Left lung (tissue), 10 donors: Measurements from ENCODE around the gene KRTAP10-5. TPM values are rescaled to one million over a fixed set of nuclear protein-coding genes. Genes with fewer than 3 reads are reported as not detected.
A peak's percentile ranks its signal among the peaks of the same experiment; 100 is the strongest.

Experiments used
- ATAC-seq: fragments of 200-7000 bp; cut with Tn5 transposase; one replicate; pipeline ENCODE4 v1.9.1; 2020; ENCODE audit warnings: moderate library complexity
- DNase-seq, 4 donors: peaks; one replicate each; pipeline ENCODE4 v3.0.0-alpha.2; 2013 to 2020
- H3K27ac ChIP-seq, 2 donors: fragments of 200-600 bp; sonication (generic) in 1 of 2; one replicate each; pipeline versions ENCODE4 v1.5.0 to v1.8.0; 2020 to 2021
- H3K27me3 ChIP-seq, 2 donors: fragments of 200-600 bp; sonication (generic) in 1 of 2; one replicate each; pipeline versions ENCODE4 v1.5.0 to v1.8.0; 2020 to 2021
- H3K36me3 ChIP-seq, 2 donors: fragments of 200-600 bp; sonication (generic) in 1 of 2; one replicate each; pipeline versions ENCODE4 v1.5.0 to v1.8.0; 2020 to 2021
- H3K4me1 ChIP-seq, 2 donors: fragments of 200-600 bp; one replicate each; pipeline ENCODE4 v1.8.0; 2021
- H3K4me3 ChIP-seq, 2 donors: fragments of 200-600 bp; sonication (generic) in 1 of 2; one replicate each; pipeline versions ENCODE4 v1.5.0 to v1.8.0; 2020 to 2021; ENCODE audit warnings: mild to moderate bottlenecking in 1 of 2
- H3K9me3 ChIP-seq, 2 donors: fragments of 200-600 bp; sonication (generic) in 1 of 2; one replicate each; pipeline versions ENCODE4 v1.5.0 to v1.8.0; 2020 to 2021
- CTCF ChIP-seq, 2 donors: fragments of 200-600 bp; sonication (generic) in 1 of 2; IDR thresholded peaks; one replicate each; pipeline versions ENCODE4 v1.5.0 to v1.8.0; 2021; ENCODE audit warnings: antibody characterized with exemption in 2 of 2
- intact Hi-C, 2 donors: fragments of 100-400 bp; cut with DNase I; formaldehyde crosslinking; loops; one replicate each; pipeline versions ENCODE4 v1.11.2 to v1.14.2; 2022
- polyA plus RNA-seq, 6 donors: library from polyadenylated mRNA; unstranded; fragments of 120-200 nt; gene quantifications; one replicate each; pipeline ENCODE4 v1.2.1, GENCODE V29; 2013; ENCODE audit not compliant: insufficient read length in 6 of 6
- total RNA-seq, 2 donors: library from RNA; stranded (reverse); fragmentation: NEBNext Ultra II Directional; extraction: Animal tissue kit (Norgen Biotek cat#: 25700); gene quantifications; one replicate each; pipeline ENCODE4 v1.2.1, GENCODE V29; 2021
- donor health status: DM: no; HTN: yes; CAD: no.
- donor health status: DM: no; HTN: no; CAD: no.

Gene KRTAP10-5
- total and polyA plus RNA-seq, 8 donors = not detected

- no peak overlapping the region for H3K4me3 ChIP-seq
- no peaks in the 10 kb centered on the region for H3K4me1 ChIP-seq
- ATAC-seq (no peak), DNase-seq (no peak)
- no peaks in the 10 kb centered on the region for H3K36me3 ChIP-seq
- peaks cover 3 to 32% of the 10 kb centered on the region in 2 donors for H3K9me3 ChIP-seq
- H3K27me3 ChIP-seq = peaks cover 0 to 26% of the 10 kb centered on the region in 2 donors
- intact Hi-C loops = no loop called here
- no peak for TF ChIP-seq CTCF (IDR thresholded peaks at IDR 0.05)
- no peak overlapping the region for H3K27ac ChIP-seq
Observed at GRCh38 chr21:44625756-44626155, 45.4 kb upstream of the KRTAP10-5 start.

- intact Hi-C loops = no loop called here
- no peak overlapping the region for H3K27ac ChIP-seq
- ATAC-seq (no peak), DNase-seq (no peak)
- H3K4me1 ChIP-seq = no peaks in the 10 kb centered on the region
- H3K36me3 ChIP-seq = no peaks in the 10 kb centered on the region
- peaks cover 3 to 40% of the 10 kb centered on the region in 2 donors for H3K9me3 ChIP-seq
- peaks cover 0 to 23% of the 10 kb centered on the region in 2 donors for H3K27me3 ChIP-seq
- no peak overlapping the region for H3K4me3 ChIP-seq
- no peak for TF ChIP-seq CTCF (IDR thresholded peaks at IDR 0.05)
Observed at GRCh38 chr21:44623575-44623974, 43.2 kb upstream of the KRTAP10-5 start.

DNA sequence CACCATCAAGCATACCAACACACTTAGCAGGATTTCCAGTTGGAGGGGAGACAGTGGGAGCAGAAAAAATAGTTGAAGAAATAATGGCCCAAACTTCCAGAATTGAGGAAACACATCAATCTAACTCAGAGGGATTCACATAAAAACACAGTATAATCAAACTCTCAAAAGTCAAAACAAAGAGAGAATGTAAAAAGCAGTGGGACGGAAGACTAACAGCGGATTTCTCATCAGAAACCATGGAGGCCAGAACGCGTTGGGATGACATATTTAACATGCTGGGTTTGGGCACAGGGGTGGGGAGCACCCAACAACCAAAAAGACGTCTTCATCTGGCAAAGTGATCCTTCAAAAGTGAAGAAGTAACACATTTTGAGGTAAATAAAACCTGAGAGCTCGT lies 39.5 kb upstream of the KRTAP10-5 start:
- no peak for TF ChIP-seq CTCF (IDR thresholded peaks at IDR 0.05)
- ATAC-seq (no peak), DNase-seq (no peak)
- Histone ChIP-seq H3K27me3 (peaks cover 0 to 14% of the 10 kb centered on the region in 2 donors), H3K36me3 (no peaks in the 10 kb centered on the region), H3K9me3 (peaks cover 3 to 35% of the 10 kb centered on the region in 2 donors), H3K4me1 (no peaks in the 10 kb centered on the region), H3K4me3 (no peak overlapping the region), H3K27ac (no peak overlapping the region)
- intact Hi-C loops = no loop called here

GRCh38 chr21:44618909-44619308 lies 38.5 kb upstream of the KRTAP10-5 start:
- H3K4me3 ChIP-seq = no peak overlapping the region
- H3K27me3 ChIP-seq = peaks cover 0 to 24% of the 10 kb centered on the region in 2 donors
- no peak for TF ChIP-seq CTCF (IDR thresholded peaks at IDR 0.05)
- peak; percentile 35 for ATAC-seq
- H3K9me3 ChIP-seq = peaks cover 0 to 26% of the 10 kb centered on the region in 2 donors
- no peaks in the 10 kb centered on the region for H3K4me1 ChIP-seq
- no peak for DNase-seq
- intact Hi-C loops = no loop called here
- peak overlapping the region in 1 of 2 donors; percentile 23 for H3K27ac ChIP-seq
- no peaks in the 10 kb centered on the region for H3K36me3 ChIP-seq

DNA sequence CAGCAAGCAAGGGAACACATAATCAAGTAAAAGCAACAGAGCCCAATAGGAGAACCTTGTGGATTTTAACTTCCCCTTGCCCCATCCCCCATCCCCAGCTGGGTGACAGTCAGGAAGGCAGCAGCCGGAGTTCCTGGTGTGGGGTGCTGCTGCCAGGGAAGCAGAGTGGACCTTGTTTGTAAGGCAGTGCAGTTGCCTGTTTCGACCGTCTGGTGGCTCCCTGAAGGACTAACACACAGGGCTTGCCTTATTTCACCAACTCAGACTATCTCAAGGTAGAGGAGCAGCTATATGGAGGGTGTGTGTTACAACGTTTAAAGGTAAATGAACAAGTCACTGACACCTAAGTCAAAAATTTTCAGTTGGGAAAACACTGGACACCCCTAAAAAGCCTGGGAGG lies 38.1 kb upstream of the KRTAP10-5 start:
- Histone ChIP-seq H3K27me3 (peaks cover 0 to 27% of the 10 kb centered on the region in 2 donors), H3K36me3 (no peaks in the 10 kb centered on the region), H3K4me3 (no peak overlapping the region), H3K27ac (no peak overlapping the region), H3K9me3 (peaks cover 0 to 22% of the 10 kb centered on the region in 2 donors), H3K4me1 (no peaks in the 10 kb centered on the region)
- intact Hi-C loops = no loop called here
- ATAC-seq (peak; percentile 63), DNase-seq (peak in 1 of 4 donors; percentile 10)
- no peak for TF ChIP-seq CTCF (IDR thresholded peaks at IDR 0.05)
